DMS114 treated with DMSO at 0.1 percent for 48 hours (cell line): ENCODE measurements around the gene C1orf116.
"Not testable (repeated sequence)": the region's sequence is repeated elsewhere in the genome, so short reads cannot be mapped to it uniquely, and the experiment has no call there.

Experiments used
- DNase-seq: peaks from one replicate; lab custom pipeline; 2025; ENCODE audit not compliant: unreplicated experiment; lab: John Stamatoyannopoulos, UW

The C1orf116 gene

DNA sequence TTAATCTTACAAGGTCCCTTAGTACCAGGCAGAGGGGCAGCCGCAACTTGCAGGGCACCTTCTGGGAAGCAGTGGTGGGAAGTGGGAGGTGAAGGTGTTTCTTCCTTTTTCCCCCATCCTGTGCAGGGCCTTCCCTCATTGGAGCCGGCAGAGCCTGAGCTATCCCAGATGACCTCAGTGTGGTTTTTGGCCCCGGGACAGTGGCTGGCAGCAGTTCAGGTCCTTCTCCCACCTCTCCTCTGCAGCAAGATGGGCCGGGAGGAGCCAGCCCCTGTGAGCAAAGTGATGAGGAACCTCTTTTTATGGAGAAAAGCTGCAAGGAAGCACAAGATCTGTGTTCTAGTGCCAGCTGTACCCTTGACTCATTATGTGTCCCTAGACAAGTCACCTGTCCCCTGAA is 27.3 kb upstream of the C1orf116 start:
- no peak for DNase-seq

GRCh38 chr1:207058878-207059867 is 26.6 kb upstream of the C1orf116 start:
- no peak for DNase-seq

DNA sequence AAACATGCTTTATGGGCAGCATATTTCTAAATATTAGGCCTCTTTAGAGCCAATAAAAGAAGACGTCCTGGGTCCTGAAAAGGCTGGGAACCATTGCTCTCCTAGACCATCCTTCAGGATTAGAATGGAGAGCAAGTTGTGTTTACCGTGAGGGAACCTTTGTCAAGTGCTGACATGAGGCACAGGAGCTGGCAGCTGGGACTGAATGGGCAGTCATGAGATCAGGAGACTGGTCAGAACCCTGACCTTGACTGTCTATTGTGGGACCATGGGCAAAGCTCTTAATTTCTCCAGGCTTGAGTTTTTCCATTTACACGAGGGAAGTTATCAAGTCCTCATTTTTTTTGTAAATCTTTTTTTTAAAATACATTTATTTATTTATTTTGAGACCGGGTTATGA is 25.7 kb upstream of the C1orf116 start:
- DNase-seq = no peak

DNA sequence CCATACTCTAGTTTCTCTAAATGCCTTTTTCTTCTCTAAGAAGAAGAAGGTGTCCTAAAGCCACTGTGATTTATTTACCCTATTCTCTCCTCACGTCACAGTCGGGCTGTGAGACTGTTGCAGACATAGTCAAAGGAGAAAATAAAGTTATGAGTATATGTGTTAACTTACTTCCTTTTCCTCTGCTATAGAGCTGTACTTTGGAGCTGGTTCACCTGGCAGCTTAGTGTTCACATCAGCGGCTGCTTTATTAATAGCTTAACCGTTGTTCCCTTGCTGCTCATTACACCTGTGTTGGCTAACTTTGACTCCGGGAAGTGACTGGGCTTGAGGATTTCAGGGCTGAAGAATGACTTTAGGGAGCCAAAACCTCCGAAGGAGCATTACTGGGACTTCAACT is 24.1 kb upstream of the C1orf116 start:
- DNase-seq = no peak

DNA sequence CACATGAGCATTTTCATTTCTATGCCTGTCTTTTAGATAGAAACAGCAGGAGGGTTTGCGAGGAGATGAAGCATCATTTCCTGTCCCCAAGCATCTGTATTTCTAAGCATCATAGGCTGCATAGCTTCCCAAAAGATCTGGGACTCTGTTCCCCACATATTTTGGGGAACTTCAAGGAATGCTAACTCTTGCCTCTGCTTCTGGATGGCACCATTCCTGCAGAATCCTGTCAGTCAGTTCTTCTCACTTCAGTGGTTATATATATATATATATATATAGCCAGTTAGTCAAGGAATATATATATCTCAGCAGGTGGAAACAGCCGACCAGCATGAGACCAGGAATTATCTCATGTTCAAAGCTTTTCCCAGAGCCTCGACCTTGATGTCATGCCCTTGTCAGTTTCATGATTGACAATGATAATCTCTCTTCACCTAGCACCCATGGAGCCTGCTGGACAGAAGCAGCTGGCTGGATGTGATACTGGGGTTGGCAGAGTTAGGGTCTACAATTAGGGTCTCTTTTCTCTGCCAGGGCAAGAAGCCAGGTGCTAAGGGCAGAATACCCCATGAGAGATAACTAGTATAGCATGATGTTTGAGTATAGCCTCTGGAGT is 22.9 kb upstream of the C1orf116 start:
- DNase-seq = no peak

DNA sequence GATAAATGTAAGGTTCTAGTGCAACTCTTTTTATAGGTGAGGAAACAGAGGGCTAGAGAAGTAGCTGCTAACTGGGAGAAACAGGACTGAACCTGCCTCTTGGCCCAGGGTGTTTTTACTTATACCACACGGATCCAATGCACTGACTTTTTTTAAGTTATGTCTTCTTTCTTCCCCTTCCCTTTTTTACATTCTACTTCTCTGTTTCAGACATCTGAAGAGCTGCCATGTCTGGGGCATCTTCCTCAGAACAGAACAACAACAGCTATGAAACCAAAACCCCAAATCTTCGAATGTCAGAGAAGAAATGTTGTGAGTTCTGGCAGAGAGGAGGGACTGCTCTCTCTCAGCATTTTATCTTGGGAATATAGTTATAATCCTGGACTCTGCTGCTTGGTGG is 21.9 kb upstream of the C1orf116 start:
- no peak for DNase-seq

DNA sequence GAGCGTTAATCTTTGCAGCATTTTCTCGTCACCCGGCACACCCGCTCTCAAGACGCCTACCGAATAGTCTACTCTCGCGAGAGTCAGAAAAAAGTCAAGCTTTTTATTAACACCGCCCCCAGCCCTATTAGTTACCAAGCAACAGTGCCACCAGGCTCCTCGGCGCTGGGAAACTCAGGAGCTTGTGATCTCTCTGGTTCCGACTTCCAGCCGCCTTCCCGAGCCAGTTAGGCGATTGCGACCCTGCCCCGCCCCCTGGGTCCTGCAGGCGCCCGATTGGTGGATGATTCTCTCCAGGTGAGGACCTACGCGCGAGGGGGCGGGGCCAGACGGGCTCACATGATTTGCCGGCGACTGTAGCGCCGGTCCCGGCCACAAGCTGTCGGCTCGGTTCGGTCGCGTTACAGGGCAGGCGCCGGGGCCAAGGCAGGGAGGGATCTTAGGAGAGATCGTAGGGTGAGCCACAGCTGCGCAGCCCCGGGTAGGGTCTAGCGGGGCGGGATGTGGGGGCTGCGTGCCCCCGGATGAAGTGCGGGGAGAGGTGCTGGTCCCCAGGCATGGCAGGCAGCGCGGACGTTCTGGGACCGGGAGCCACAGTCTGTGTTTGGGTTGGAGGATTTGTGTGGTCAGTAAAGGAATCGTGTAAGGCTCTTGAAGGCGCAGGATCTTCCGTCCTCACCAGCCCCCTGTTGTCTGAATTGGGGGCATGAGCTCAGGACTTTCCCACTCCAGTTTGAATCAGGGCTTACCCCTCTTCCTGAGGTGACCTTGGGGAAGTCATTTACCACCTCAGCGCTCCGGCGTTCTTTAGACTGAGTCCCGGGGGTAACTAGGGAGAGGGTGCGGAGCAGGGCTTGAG is 20.6 kb upstream of the C1orf116 start, which contains the start of gene PFKFB2:
TSS of gene PFKFB2 (plus strand) at position 365 of the 859 bp plus-strand sequence. CDS start 1,443 bp downstream, outside the sequence.
- DNase-seq = peak; percentile 93

- no peak for DNase-seq
These were observed 18.8 kb upstream of the C1orf116 start, which contains the start of gene YOD1 for GRCh38 chr1:207051191-207051943. TSS of gene YOD1 (minus strand) at chr1:207051208. CDS start at chr1:207051030, 178 bp downstream.

DNA sequence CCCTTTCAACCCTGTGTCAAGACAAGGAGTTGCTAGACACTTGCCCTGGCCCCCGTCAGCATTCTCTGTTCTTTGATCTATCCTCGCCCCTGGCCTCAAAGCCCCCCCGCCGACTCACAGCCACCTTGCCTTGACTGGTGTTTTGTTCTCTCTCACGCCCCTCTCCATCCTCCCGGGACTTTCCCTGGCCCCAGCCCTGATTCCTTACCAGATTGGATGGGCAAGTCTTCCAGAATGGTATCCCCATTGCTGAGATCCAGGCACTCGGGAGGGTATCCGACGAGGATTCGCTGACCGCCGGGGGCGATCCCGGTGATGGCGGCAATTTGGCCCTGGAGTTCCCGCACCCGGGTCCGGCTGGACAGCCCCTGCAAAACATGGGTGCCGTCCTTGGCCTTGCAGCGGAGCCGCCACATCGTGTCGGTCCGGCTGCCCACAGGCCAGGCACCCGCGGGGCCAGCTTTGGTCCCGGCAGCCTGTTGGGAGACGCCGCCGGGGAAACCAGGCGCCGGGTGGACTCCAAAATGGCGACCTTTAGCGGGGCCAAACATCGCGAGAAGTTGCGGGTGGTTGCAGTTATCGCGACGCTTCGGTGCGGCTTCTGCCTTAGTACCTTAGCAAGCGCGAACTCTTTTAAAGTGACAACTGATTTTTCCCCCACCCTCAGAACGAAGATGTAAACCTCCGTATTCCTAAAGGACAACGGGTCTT is 18.1 kb upstream of the C1orf116 start:
- peak; percentile 82 for DNase-seq

- peak; percentile 54 for DNase-seq
These were observed 17.4 kb upstream of the C1orf116 start for GRCh38 chr1:207049974-207050391.

DNA sequence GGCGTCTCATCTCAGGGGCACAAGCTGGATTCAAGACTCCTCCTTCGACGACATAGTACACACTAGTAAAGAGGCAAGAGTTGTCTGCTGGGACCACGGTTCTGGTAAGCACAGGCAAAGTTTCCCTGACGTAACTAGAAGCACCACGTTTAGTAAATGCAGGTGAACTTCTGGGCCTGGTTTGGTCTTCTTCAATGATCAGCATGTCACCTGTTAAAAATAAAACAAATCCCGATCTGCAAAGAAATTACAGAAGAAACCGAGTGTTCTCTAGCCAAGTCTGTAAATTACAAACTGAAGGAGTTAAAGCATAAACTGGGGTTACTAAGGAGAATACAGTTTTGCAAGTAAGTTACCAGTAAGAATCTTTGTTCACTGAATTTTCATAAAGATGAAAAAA is 17.0 kb upstream of the C1orf116 start:
- DNase-seq = no peak

DNA sequence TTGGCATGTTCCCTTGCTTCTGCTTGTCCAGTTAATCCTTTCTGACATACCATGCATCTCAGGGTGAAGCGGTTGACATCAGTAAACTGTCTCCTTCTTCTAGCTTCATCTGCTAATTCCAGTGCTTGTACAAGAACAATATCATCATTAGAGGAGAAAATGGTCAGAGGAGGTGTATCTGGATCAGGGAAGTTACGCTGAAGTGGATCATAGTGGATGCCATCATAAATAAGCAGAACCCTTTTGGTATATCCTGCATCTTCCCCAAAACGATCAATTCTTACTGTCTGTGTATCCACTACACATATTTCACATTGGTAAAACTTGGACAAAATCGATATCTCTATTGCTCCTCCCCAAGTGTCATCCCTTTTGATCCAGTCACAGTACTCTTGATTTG is 16.5 kb upstream of the C1orf116 start:
- no peak for DNase-seq

DNA sequence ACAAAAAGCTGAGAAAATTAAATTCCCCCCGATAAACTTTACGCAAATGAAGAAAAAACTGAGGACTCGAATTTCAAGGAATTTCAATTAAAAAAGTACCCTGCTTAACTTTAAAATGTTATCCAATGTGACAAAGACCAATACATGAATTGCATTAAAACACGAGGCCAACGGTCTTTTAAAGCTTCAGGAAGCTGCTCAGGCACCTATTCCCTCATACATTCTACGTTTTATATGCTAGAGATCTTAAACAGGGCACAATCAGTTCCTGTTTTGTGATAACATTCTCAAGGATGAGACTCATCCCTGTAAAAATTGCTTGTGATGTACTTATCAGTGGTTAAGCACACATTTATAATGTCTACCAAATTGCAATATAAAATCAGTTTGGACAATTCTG is 15.5 kb upstream of the C1orf116 start:
- no peak for DNase-seq

DNA sequence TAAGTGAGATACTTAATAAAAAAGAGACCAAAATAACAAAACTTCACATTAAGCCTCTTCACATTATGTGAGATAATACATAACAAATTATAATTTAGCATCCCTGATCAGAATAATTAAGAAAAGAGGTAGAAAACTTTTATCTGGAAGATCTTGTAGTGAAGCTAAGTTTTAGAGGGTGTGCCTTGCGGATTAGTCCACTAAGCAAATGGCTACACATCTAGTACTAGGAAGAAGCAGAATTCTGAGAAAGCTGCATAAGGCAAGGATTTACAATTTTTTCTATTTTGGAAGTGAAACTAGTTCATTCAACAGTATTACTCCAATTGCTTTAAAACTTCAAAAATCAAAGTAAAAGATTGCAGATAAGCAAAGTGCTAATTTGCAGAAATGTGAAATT is 14.9 kb upstream of the C1orf116 start:
- DNase-seq = no peak

DNA sequence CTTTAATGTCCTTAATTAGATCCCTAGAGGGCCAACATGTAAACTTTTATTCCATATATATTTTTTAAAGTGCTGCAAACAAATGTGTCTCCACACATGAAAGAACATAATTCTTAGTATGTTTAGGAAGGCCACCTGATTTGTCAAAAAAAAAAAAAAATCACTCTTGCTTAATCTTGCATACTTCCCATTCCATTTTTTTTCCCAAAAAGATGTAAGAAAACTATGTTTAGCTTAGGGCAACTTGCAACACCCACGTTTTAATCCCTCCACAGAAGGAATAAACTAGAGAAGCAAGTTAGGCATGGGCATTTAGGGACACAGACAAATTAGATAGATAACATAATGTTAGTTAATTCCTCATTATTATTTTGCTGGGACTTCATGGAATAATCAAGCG is 12.9 kb upstream of the C1orf116 start:
- no peak for DNase-seq

DNA sequence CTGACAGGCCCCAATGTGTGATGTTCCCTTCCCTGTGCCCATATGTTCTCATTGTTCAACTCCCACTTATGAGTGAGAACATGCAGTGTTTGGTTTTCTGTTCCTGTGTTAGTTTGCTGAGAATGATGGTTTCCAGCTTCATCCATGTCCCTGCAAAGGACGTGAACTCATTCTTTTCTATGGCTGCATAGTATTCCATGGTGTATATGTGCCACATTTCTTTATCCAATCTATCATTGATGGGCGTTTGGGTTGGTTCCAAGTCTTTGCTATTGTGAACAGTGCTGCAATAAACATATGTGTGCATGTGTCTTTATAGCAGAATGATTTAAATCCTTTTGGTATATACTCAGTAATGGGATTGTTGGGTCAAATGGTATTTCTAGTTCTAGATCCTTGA is 8.8 kb upstream of the C1orf116 start:
- not testable (repeated sequence) for DNase-seq

DNA sequence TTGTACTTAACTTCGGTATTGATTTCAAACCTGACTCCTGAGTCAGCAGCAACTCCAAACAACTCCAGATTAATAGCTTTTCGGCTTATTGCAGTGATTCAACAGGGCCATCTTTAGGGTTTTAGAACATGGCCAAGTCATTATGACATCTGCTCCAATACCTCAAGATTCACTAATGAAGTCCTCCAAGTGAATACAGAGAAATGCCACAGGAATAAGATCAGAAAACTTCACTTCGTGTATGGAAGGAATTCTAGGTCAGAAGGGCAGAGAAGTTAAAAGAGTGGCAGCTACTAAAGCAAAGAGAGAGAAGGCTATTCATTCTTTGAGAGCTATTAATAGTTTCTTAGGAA is 7.6 kb upstream of the C1orf116 start:
- DNase-seq = no peak

DNA sequence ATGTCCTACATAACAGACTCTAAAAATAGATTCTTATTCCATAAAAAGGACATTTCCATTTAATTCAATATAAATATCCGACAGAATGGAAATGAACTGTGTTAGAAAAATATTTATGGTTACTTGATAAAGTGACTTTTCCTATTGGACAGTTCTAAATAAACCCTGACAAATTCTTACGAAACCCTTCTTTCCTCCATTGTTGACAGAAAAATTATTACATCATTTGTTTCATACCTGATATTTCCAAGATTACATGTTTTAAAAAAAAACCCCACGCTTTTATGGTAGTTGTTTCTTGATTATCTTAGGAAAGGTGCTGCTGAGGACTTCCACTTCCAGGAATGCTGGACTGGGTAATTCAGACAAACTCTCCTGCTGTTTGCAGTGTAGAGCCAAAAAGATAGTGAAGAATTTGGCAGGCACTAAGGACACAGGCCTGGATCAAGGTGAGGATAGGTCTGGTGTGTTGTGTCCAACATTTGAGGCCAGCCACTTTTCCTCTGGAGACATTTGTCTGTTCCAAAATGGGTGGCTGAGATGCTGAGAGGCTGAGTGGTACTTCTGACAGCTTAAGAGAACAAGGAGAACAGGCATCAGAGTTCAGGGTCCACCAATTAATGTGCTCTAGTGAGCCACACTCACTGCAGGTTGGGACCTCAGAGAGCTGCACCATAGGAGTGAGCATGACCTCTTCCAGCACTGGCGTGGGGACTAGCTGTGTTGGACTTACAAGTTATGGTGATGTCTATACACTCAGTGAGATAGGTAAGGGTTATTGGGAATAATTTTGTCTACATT is 7.0 kb upstream of the C1orf116 start:
- no peak for DNase-seq

DNA sequence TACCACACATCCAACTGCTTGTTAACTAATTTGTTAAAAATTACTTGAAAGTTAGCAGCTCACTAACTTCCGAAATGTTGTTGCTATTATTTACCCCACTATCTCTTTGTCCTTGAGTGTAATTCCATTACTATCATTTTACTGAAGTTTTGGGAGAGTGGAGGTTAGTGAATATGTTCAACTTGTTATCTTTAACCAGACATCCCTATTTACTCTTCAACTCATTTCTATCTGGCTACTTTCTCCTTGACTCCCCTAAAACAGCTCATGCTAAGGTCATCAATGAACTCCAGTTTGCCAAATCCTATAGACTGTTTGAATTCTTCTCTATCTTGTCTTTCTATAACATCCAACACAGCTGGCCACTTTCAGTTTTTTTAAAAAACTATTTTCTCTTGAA is 4.3 kb upstream of the C1orf116 start:
- DNase-seq = no peak
